GM13976 (cell line): Measurements from ENCODE around the gene CNPY2.
A peak's percentile ranks its signal among the peaks of the same experiment; 100 is the strongest.

Experiments used
- DNase-seq: peaks from one replicate; pipeline ENCODE4 v3.0.0; 2012; ENCODE audit warnings: low spot score
- in situ Hi-C: fragments of 300-500 bp; cut with MboI; formaldehyde crosslinking; loops from one replicate; pipeline ENCODE4 v1.12.0; 2022; ENCODE audit warnings: low sequenced_read_pairs, mixed read lengths, inconsistent platforms; ENCODE audit not compliant: unreplicated experiment
- TF ChIP-seq, protein P1 (sequence below): IDR thresholded peaks from 2 replicates; pipeline ENCODE4 v1.5.1; 2012; ENCODE audit warnings: borderline replicate concordance, mild to moderate bottlenecking; ENCODE audit not compliant: insufficient read depth; ENCODE audit errors: extremely low read depth, missing control alignments, control extremely low read depth

The CNPY2 gene

DNA sequence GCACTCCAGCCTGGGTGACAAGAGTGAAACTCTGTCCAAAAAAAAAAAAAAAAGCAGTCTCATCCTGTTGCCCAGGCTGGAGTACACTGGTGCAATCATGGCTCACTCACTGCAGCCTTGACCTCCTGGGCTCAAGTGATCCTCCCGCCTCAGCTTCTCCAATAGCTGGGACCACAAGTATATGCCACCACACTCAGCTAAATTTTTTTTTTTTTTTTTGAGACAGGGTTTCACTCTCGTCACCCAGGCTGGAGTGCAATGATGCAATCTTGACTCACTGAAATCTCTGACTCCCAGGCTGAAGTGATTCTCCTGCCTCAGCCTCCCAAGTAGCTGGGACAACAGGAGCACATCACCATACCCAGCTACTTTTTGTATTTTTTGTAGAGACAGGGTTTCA, 5.2 kb upstream of the CNPY2 start:
- TF ChIP-seq, protein P1, sequence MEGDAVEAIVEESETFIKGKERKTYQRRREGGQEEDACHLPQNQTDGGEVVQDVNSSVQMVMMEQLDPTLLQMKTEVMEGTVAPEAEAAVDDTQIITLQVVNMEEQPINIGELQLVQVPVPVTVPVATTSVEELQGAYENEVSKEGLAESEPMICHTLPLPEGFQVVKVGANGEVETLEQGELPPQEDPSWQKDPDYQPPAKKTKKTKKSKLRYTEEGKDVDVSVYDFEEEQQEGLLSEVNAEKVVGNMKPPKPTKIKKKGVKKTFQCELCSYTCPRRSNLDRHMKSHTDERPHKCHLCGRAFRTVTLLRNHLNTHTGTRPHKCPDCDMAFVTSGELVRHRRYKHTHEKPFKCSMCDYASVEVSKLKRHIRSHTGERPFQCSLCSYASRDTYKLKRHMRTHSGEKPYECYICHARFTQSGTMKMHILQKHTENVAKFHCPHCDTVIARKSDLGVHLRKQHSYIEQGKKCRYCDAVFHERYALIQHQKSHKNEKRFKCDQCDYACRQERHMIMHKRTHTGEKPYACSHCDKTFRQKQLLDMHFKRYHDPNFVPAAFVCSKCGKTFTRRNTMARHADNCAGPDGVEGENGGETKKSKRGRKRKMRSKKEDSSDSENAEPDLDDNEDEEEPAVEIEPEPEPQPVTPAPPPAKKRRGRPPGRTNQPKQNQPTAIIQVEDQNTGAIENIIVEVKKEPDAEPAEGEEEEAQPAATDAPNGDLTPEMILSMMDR: no peak
- no peak for DNase-seq
- in situ Hi-C loops: no loop called here

DNA sequence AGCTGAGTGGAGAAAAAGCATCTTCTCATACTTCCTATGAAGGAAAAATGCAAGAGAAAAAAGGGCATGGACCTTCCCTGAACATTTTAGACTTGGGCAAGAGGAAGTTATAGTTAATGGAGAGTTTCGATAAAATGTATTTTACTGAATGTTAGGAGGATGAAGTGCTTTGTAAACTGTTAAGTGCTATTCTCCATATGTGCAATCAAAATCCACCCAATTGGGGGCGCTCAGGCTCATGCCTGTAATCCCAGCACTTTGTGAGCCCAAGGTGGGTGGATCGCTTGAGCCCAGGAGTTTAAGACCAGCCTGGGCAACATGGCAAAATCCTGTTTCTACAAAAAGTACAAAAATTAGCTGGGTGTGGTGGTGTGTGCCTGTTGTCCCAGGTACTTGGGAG, 1.9 kb upstream of the CNPY2 start:
- DNase-seq: no peak
- TF ChIP-seq, protein P1: no peak
- in situ Hi-C loops: loop anchor here (10.0 kb wide), 1 partner anchor 147 kb away; the partner anchor contains the start of gene SPRYD4

DNA sequence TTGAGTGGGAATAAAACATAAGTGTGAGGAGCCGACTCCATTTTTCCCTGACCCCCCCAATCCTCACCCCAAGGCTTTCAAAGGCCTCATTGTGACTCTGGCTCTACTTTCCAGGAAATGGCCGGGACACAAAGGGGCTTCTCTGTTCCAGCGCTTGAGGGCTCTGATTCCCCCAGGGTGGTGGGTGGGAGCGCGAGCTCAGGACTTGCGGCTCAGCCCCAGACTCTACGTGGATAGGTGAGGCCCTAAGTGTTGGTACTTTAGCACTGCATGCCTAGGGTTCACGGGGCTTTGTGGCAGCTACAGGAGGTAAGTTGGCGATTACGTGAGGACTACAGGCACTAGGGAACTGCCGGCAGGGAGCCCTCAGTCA, 553 bp downstream of the CNPY2 start:
- peak; percentile 31 for DNase-seq
- in situ Hi-C loops: loop anchor here (10.0 kb wide), 1 partner anchor 150 kb away; the partner anchor contains the start of gene SPRYD4
- TF ChIP-seq, protein P1: no peak

DNA sequence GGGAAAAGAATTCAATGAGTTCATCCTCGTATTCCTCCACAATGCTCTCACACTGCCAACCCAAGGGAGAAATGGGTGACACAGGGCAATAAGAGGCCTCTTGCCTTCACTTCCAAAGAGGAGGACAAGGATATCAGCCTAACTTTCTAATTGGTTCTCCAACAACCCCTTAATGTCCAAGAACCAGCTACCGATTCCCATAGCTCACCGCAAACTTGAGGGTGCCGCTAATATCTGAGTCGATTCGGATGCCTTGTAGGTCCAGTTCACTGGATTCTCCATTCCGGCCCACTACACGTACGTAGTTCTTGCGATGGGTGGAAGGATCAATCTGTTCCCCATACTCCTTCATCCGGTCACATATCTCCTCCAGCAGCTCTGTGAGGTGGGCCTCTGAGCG, 4.8 kb downstream of the CNPY2 start:
- in situ Hi-C loops: loop anchor here (10.0 kb wide), 1 partner anchor 154 kb away; the partner anchor contains the start of gene SPRYD4
- no peak for DNase-seq
- TF ChIP-seq, protein P1: no peak

DNA sequence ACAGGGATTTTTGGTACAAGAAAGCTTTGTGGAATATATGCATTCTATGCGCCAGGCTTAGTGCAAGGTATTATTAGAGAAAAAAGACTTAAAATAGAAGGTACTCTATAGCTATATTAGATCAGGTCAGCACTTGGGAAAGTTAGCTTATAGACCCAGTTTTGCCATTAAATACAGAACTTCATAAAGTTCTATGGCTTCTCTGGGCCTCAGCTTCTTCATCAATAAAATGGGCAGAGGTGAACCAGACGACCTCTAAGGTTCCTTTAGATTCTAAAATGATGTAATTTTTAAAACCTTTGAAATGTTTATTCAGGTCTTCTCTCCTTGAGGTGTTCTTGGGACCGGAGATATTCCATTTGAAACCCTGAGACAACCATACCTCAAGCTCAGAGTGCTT, 7.1 kb downstream of the CNPY2 start:
- no peak for DNase-seq
- in situ Hi-C loops: no loop called here
- TF ChIP-seq, protein P1: no peak

DNA sequence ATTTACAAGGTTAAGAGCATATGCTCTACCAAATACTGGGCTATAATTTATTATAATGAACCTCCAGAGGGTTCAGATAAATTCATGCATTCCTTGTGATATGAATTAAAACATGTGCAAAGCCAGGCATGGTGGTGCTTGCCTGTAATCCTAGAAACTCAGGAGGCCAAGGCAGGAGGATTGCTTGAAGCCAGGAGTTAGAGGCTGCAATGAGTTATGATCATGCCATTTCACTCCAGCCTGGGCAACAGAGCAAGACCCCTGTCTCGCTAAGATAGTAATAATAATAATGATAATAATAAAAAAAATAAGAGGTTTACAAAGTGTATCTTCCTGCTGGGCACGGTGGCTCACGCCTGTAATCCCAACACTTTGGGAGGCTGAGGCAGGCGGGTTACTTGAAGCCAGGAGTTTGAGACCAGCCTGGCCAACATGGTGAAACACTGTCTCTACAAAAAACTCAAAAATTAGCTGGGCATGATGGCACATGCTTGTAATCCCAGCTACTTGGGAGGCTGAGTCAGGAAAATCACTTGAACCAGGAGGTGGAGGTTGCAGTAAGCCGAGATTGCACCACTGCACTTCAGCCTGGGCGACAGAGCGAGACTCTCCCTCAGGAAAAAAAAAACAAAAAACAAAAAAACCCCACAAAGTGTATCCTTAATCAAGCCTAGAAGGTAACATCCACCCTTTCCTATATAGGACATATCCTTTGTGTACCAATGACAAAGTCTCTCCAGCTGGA, 8.4 kb downstream of the CNPY2 start:
- TF ChIP-seq, protein P1: no peak
- no peak for DNase-seq
- in situ Hi-C loops: no loop called here
